Measurements from ENCODE around the gene CAND2. TPM values are rescaled to one million over a fixed set of nuclear protein-coding genes. Genes with fewer than 3 reads are reported as not detected.

The CAND2 gene
- total RNA-seq, 2 donors from 2014 or later, result 3.6 to 6.6 TPM

GRCh38 chr3:12768579-12769527 lies 27.6 kb upstream of the CAND2 start:
- intact Hi-C loops (cut with DNase I), result no loop called here
- no peak for ATAC-seq
- DNase-seq, result no peak
- Histone ChIP-seq H3K36me3 (replicated peaks in 1 of 2; ENCODE audit: insufficient read depth in 1 of 2, low read depth in 2 of 2) (no peaks in the 10 kb centered on the region), H3K4me3 (no peak overlapping the region), H3K27me3 (no peaks in the 10 kb centered on the region), H3K9me3 (no peaks in the 10 kb centered on the region), H3K27ac (no peak overlapping the region), H3K4me1 (no peaks in the 10 kb centered on the region)
- no peak for TF ChIP-seq POLR2A (IDR thresholded peaks at IDR 0.05)
- TF ChIP-seq, protein P1, sequence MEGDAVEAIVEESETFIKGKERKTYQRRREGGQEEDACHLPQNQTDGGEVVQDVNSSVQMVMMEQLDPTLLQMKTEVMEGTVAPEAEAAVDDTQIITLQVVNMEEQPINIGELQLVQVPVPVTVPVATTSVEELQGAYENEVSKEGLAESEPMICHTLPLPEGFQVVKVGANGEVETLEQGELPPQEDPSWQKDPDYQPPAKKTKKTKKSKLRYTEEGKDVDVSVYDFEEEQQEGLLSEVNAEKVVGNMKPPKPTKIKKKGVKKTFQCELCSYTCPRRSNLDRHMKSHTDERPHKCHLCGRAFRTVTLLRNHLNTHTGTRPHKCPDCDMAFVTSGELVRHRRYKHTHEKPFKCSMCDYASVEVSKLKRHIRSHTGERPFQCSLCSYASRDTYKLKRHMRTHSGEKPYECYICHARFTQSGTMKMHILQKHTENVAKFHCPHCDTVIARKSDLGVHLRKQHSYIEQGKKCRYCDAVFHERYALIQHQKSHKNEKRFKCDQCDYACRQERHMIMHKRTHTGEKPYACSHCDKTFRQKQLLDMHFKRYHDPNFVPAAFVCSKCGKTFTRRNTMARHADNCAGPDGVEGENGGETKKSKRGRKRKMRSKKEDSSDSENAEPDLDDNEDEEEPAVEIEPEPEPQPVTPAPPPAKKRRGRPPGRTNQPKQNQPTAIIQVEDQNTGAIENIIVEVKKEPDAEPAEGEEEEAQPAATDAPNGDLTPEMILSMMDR (IDR thresholded peaks at IDR 0.05), result no peak
- 51 to 82% methylated on average over 9 to 33 of the region's 54 CpGs for whole genome bisulfite sequencing, 2 donors

- DNase-seq (no peak), ATAC-seq (no peak)
- TF ChIP-seq, protein P1 (IDR thresholded peaks at IDR 0.05), result no peak
- TF ChIP-seq POLR2A (IDR thresholded peaks at IDR 0.05), result no peak
- no peak overlapping the region for H3K27ac ChIP-seq
- no peak overlapping the region for H3K4me3 ChIP-seq
- intact Hi-C loops (cut with DNase I), result no loop called here
- no peaks in the 10 kb centered on the region for H3K36me3 ChIP-seq (replicated peaks in 1 of 2; ENCODE audit: insufficient read depth in 1 of 2, low read depth in 2 of 2)
- no peaks in the 10 kb centered on the region for H3K9me3 ChIP-seq
- no peaks in the 10 kb centered on the region for H3K4me1 ChIP-seq
- H3K27me3 ChIP-seq, result no peaks in the 10 kb centered on the region
- 65 to 67% methylated on average over 2 of the region's 2 CpGs for WGBS, 2 donors
Measured at GRCh38 chr3:12769761-12770160, 26.7 kb upstream of the CAND2 start.

GRCh38 chr3:12771236-12771635 lies 25.2 kb upstream of the CAND2 start:
- Histone ChIP-seq H3K27ac (no peak overlapping the region), H3K4me3 (no peak overlapping the region), H3K27me3 (no peaks in the 10 kb centered on the region), H3K9me3 (no peaks in the 10 kb centered on the region), H3K36me3 (replicated peaks in 1 of 2; ENCODE audit: insufficient read depth in 1 of 2, low read depth in 2 of 2) (no peaks in the 10 kb centered on the region), H3K4me1 (no peaks in the 10 kb centered on the region)
- no peak for ATAC-seq
- TF ChIP-seq POLR2A (IDR thresholded peaks at IDR 0.05), result no peak
- TF ChIP-seq, protein P1 (IDR thresholded peaks at IDR 0.05), result no peak
- 82 to 89% methylated on average over 9 of the region's 9 CpGs for WGBS, 2 donors
- intact Hi-C loops (cut with DNase I), result no loop called here
- DNase-seq, result no peak

DNA sequence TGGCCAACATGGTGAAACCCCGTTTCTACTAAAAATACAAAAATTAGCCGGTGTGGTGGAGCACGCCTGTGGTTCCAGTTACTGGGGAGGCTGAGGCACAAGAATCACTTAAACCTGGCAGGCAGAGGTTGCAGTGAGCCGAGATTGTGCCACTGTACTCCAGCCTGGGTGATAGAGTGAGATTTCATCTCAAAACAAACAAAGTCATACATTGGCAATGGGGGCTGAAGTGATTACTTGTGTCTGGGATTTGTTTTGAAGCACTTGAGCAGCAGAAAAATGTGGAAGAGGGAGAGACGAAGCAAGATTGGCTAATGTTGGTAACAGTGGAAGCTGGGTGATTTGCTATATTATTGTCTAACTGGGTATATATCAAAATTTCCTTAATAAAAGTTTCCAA lies 24.0 kb upstream of the CAND2 start:
- Histone ChIP-seq H3K4me1 (no peaks in the 10 kb centered on the region), H3K4me3 (no peak overlapping the region), H3K27ac (no peak overlapping the region), H3K9me3 (no peaks in the 10 kb centered on the region), H3K27me3 (no peaks in the 10 kb centered on the region), H3K36me3 (replicated peaks in 1 of 2; ENCODE audit: insufficient read depth in 1 of 2, low read depth in 2 of 2) (no peaks in the 10 kb centered on the region)
- ATAC-seq (no peak), DNase-seq (no peak)
- no peak for TF ChIP-seq POLR2A (IDR thresholded peaks at IDR 0.05)
- TF ChIP-seq, protein P1 (IDR thresholded peaks at IDR 0.05), result no peak
- intact Hi-C loops (cut with DNase I), result no loop called here
- 72 to 73% methylated on average over 5 of the region's 5 CpGs for WGBS, 2 donors

All from body of pancreas (tissue), 4 donors.